Neuronal stem cell (in vitro differentiated cells): Measurements from ENCODE around the gene PLEKHF1.
A peak's percentile ranks its signal among the peaks of the same experiment; 100 is the strongest.
"Not testable (repeated sequence)": the region's sequence is repeated elsewhere in the genome, so short reads cannot be mapped to it uniquely, and the experiment has no call there.

ENCODE experiments used
- DNase-seq: peaks from one replicate; pipeline ENCODE4 v3.0.0-alpha.2; 2013; ENCODE audit warnings: low spot score
- H2AFZ ChIP-seq: one replicate; pipeline ENCODE4 v1.6.1; 2013; ENCODE audit warnings: mild to moderate bottlenecking, low read length, inconsistent platforms
- H2AK5ac ChIP-seq: 2 replicates; pipeline ENCODE4 v1.6.1; 2013; ENCODE audit warnings: low read depth, mild to moderate bottlenecking, inconsistent platforms, low read length, moderate library complexity, mixed read lengths
- H2BK120ac ChIP-seq: 2 replicates; pipeline ENCODE4 v1.6.1; 2013; ENCODE audit warnings: low read depth, mild to moderate bottlenecking, inconsistent platforms, low read length, moderate library complexity, mixed read lengths
- H2BK12ac ChIP-seq: one replicate; pipeline ENCODE4 v1.6.1; 2013; ENCODE audit warnings: low read length, inconsistent platforms
- H2BK15ac ChIP-seq: 2 replicates; pipeline ENCODE4 v1.6.1; 2013; ENCODE audit warnings: mild to moderate bottlenecking, low read length, inconsistent platforms, mixed read lengths
- H2BK5ac ChIP-seq: one replicate; pipeline ENCODE4 v1.6.1; 2013; ENCODE audit warnings: inconsistent platforms, mild to moderate bottlenecking, low read length, moderate library complexity
- H3K14ac ChIP-seq: one replicate; pipeline ENCODE4 v1.6.1; 2013; ENCODE audit warnings: low read length, inconsistent platforms
- H3K18ac ChIP-seq: 2 replicates; pipeline ENCODE4 v1.6.1; 2013; ENCODE audit warnings: low read length, inconsistent platforms
- H3K23ac ChIP-seq: 2 replicates; pipeline ENCODE4 v1.6.1; 2013; ENCODE audit warnings: low read depth, mild to moderate bottlenecking, mixed read lengths, low read length, inconsistent platforms; ENCODE audit not compliant: poor library complexity
- H3K27ac ChIP-seq: replicated peaks from 3 replicates; pipeline ENCODE4 v1.5.1; 2013; ENCODE audit warnings: low read length, inconsistent platforms
- H3K27me3 ChIP-seq, 3 experiments: 2 replicates each; pipeline ENCODE4 v1.6.1; 2013; ENCODE audit warnings: low read length in 3 of 3, mild to moderate bottlenecking in 2 of 3, inconsistent platforms in 1 of 3, low read depth in 1 of 3, mixed read lengths in 1 of 3, moderate library complexity in 1 of 3; ENCODE audit not compliant: control insufficient read depth in 3 of 3, insufficient read depth in 3 of 3
- H3K36me3 ChIP-seq, 2 donors: replicated peaks in 1 of 2; 2 replicates each; pipeline ENCODE4 v1.6.1; 2013; ENCODE audit warnings: low read length in 2 of 2; ENCODE audit not compliant: control insufficient read depth in 2 of 2, insufficient read depth in 2 of 2
- H3K4ac ChIP-seq: 2 replicates; pipeline ENCODE4 v1.6.1; 2013; ENCODE audit warnings: inconsistent platforms, mild to moderate bottlenecking, low read length, moderate library complexity
- H3K4me1 ChIP-seq, 2 donors: 1 replicate in 1 of 2; 2 replicates in 1 of 2; pipeline ENCODE4 v1.6.1; 2013; ENCODE audit warnings: low read length in 2 of 2, low read depth in 1 of 2; ENCODE audit not compliant: control insufficient read depth in 2 of 2, insufficient read depth in 1 of 2
- H3K4me2 ChIP-seq: one replicate; pipeline ENCODE4 v1.6.1; 2013; ENCODE audit warnings: mild to moderate bottlenecking, low read length, inconsistent platforms; ENCODE audit not compliant: insufficient read depth, poor library complexity, severe bottlenecking
- H3K4me3 ChIP-seq, 2 donors: 2 replicates each; pipeline ENCODE4 v1.5.1; 2013; ENCODE audit warnings: low read length in 2 of 2, mild to moderate bottlenecking in 2 of 2, inconsistent platforms in 1 of 2, moderate library complexity in 1 of 2
- H3K79me1 ChIP-seq: one replicate; pipeline ENCODE4 v1.6.1; 2013; ENCODE audit warnings: low read depth, mild to moderate bottlenecking, inconsistent platforms, low read length, moderate library complexity
- H3K9ac ChIP-seq: one replicate; pipeline ENCODE4 v1.6.1; 2013; ENCODE audit warnings: mild to moderate bottlenecking, low read depth, low read length, inconsistent platforms; ENCODE audit not compliant: poor library complexity
- H3K9me3 ChIP-seq, 2 donors: replicated peaks in 1 of 2; 2 replicates each; pipeline versions ENCODE3 to v1.6.1; 2013; ENCODE audit warnings: low read length in 2 of 2, mild to moderate bottlenecking in 2 of 2, inconsistent platforms in 1 of 2, low read depth in 1 of 2, mixed read lengths in 1 of 2, moderate library complexity in 1 of 2; ENCODE audit not compliant: control insufficient read depth in 2 of 2, insufficient read depth in 1 of 2
- H4K8ac ChIP-seq: one replicate; pipeline ENCODE4 v1.6.1; 2013; ENCODE audit warnings: low read depth, mild to moderate bottlenecking, inconsistent platforms, low read length, moderate library complexity
- H4K91ac ChIP-seq: one replicate; pipeline ENCODE4 v1.6.1; 2013; ENCODE audit warnings: low read length, low read depth, mild to moderate bottlenecking, inconsistent platforms; ENCODE audit not compliant: poor library complexity
- WGBS, 2 donors: extraction: QIAGEN DNeasy Blood & Tissue Kit; methylation state at CpG; one replicate each; pipeline ENCODE4 v1.1.7; 2013; ENCODE audit warnings: missing lambda C conversion rate in 2 of 2, mixed read lengths in 1 of 2; ENCODE audit not compliant: insufficient read length in 2 of 2, insufficient replicate concordance in 1 of 2; ENCODE audit errors: extremely low coverage in 2 of 2; 5-methylcytosine and 5-hydroxymethylcytosine counted together

Gene PLEKHF1

DNA sequence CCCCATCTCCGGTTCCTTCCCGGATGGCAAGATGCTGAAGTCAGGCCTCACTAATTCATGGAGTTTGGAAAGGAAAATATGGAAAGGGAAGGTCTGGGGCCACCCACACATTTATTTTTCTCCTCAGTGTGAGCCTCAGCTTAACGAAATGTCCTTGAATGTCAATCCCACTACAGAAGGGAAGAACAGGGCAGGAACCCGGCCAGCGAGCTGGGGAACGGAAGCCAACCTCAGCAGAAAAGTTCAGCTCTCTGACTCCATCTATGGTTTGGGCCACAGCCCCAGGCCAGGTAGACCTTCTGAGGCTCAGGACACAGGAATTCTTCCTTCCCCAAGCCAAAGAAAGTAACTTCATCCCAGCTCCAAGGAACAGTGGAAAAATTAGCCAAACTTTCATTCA is 41.4 kb downstream of the PLEKHF1 start:
- WGBS, 2 donors, result no CpG with 5 or more reads among the region's 6 CpGs
- Histone ChIP-seq H3K14ac (no peak overlapping the region), H2BK5ac (no peak overlapping the region), H2BK120ac (no peak overlapping the region), H2BK12ac (no peak overlapping the region), H3K79me1 (peaks cover 2% of the 10 kb centered on the region), H4K91ac (no peak overlapping the region), H3K27me3 (no peaks in the 10 kb centered on the region), H3K4me3 (no peak overlapping the region), H3K4me2 (no peak overlapping the region), H3K4me1 (no peaks in the 10 kb centered on the region), H3K23ac (no peak overlapping the region), H3K18ac (no peak overlapping the region), H3K4ac (no peak overlapping the region), H3K9me3 (no peaks in the 10 kb centered on the region), H2AK5ac (no peak overlapping the region), H4K8ac (peak overlapping the region; percentile 23), H2BK15ac (no peak overlapping the region), H3K27ac (no peak overlapping the region), H3K36me3 (peaks cover 17 to 50% of the 10 kb centered on the region in 2 donors), H3K9ac (no peak overlapping the region), H2AFZ (no peak overlapping the region)
- no peak for DNase-seq

DNA sequence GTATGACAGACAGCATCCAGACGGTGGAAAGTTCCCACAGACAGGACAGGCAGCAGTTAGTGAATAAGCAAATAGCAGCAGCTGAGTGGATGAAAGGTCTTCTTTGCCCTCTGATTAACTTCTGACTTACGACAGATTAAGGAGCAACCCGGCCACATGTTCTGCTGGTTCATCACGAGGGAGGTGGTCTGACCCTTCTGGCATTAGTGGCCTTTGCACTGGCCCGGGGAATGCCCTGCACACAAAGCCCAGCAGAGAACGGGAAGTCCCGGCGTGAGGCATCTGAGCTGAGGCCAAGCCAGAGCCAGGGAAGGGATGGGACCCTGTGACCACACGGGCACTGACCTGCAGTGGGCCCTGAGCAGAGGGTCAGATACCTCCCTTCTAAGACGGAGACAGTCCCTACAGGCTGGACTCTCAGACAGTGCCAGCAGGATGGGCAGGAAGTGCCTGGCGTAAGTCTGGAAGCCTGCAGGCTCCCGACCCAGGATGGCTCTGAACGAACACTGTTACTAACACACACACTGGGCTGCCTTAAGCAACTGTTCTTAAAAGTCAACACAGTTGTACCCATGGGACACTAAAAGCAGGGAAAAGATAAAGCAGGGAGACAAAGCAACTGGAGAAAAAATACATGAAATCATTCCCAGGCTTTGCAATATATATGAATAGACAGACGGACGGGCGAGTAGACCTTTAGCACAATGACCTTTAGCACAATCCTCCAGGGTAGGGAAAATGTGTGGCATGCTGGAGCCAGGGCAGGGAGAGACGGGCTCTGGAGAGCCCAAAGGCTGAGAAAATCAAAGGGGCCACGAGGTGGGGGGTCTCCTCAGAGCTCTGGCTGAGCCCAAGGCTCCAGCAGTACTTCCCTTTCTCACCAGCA is 43.5 kb downstream of the PLEKHF1 start:
- peaks cover 7% of the 10 kb centered on the region for H3K79me1 ChIP-seq
- H3K23ac ChIP-seq, result no peak overlapping the region
- H2BK15ac ChIP-seq, result no peak overlapping the region
- no peak overlapping the region for H2BK120ac ChIP-seq
- no peak for DNase-seq
- H3K18ac ChIP-seq, result peak overlapping the region; percentile 7
- H4K8ac ChIP-seq, result no peak overlapping the region
- H2BK12ac ChIP-seq, result no peak overlapping the region
- no peaks in the 10 kb centered on the region for H3K4me1 ChIP-seq
- H3K36me3 ChIP-seq, result peaks cover 14 to 44% of the 10 kb centered on the region in 2 donors
- no peak overlapping the region for H2BK5ac ChIP-seq
- WGBS, 2 donors, result no CpG with 5 or more reads among the region's 18 CpGs
- H3K27ac ChIP-seq, result no peak overlapping the region
- no peak overlapping the region for H3K4ac ChIP-seq
- H2AK5ac ChIP-seq, result no peak overlapping the region
- no peaks in the 10 kb centered on the region for H3K27me3 ChIP-seq
- no peak overlapping the region for H3K9ac ChIP-seq
- no peak overlapping the region for H4K91ac ChIP-seq
- no peak overlapping the region for H2AFZ ChIP-seq
- H3K4me3 ChIP-seq, result no peak overlapping the region
- peak overlapping the region; percentile 11 for H3K14ac ChIP-seq
- H3K9me3 ChIP-seq, result no peaks in the 10 kb centered on the region
- H3K4me2 ChIP-seq, result no peak overlapping the region

- H3K4me2 ChIP-seq, DNase-seq, H3K4ac ChIP-seq, H3K79me1 ChIP-seq, H2BK12ac ChIP-seq, H4K91ac ChIP-seq, H3K14ac ChIP-seq, H2AK5ac ChIP-seq, H3K23ac ChIP-seq, H2BK120ac ChIP-seq, H3K18ac ChIP-seq, H3K9me3 ChIP-seq, H3K27ac ChIP-seq, H3K9ac ChIP-seq, H3K27me3 ChIP-seq, H4K8ac ChIP-seq, H2AFZ ChIP-seq, H2BK5ac ChIP-seq, H3K4me3 ChIP-seq, H3K4me1 ChIP-seq, H2BK15ac ChIP-seq: not testable (repeated sequence)
- peaks cover 13 to 43% of the 10 kb centered on the region in 2 donors for H3K36me3 ChIP-seq
- WGBS, 2 donors, result no CpG with 5 or more reads among the region's 2 CpGs
Measured at GRCh38 chr19:29709440-29709798, 44.2 kb downstream of the PLEKHF1 start.

GRCh38 chr19:29711584-29712132 is 46.4 kb downstream of the PLEKHF1 start:
- Histone ChIP-seq H4K8ac (no peak overlapping the region), H3K23ac (no peak overlapping the region), H3K4me2 (no peak overlapping the region), H2AK5ac (no peak overlapping the region), H2BK120ac (no peak overlapping the region), H2BK15ac (no peak overlapping the region), H3K9ac (no peak overlapping the region), H3K79me1 (peaks cover 11% of the 10 kb centered on the region), H3K36me3 (peaks cover 7 to 24% of the 10 kb centered on the region in 2 donors), H3K14ac (no peak overlapping the region), H3K27me3 (no peaks in the 10 kb centered on the region), H3K27ac (no peak overlapping the region), H3K4me3 (no peak overlapping the region), H2AFZ (no peak overlapping the region), H3K18ac (no peak overlapping the region), H3K4ac (no peak overlapping the region), H4K91ac (no peak overlapping the region), H2BK5ac (no peak overlapping the region), H3K4me1 (peaks cover 5 to 6% of the 10 kb centered on the region in 2 donors), H3K9me3 (no peaks in the 10 kb centered on the region), H2BK12ac (no peak overlapping the region)
- no CpG with 5 or more reads among the region's 6 CpGs for WGBS, 2 donors
- DNase-seq, result no peak
